Neural crest cell (in vitro differentiated cells): Measurements from ENCODE around the gene PRF1. TPM values are rescaled to one million over a fixed set of nuclear protein-coding genes. Genes with fewer than 3 reads are reported as not detected.

Experiments used
- DNase-seq: peaks from one replicate; pipeline ENCODE4 v3.0.0; 2021; ENCODE audit warnings: low read depth, mixed read lengths, low spot score
- H3K27ac Mint-ChIP-seq: one replicate; pipeline ENCODE4 v1.8.0; 2021; ENCODE audit warnings: mild to moderate bottlenecking, mixed read lengths; ENCODE audit not compliant: unreplicated experiment
- H3K27me3 Mint-ChIP-seq: 2 replicates; pipeline ENCODE4 v1.8.0; 2021; ENCODE audit warnings: low read depth, mild to moderate bottlenecking, mixed read lengths
- H3K36me3 Mint-ChIP-seq: 2 replicates; pipeline ENCODE4 v1.8.0; 2021; ENCODE audit warnings: low read depth, mild to moderate bottlenecking, mixed read lengths
- H3K4me1 Mint-ChIP-seq: 2 replicates; pipeline ENCODE4 v1.8.0; 2021; ENCODE audit warnings: mixed read lengths
- H3K4me3 Mint-ChIP-seq: one replicate; pipeline ENCODE4 v1.8.0; 2021; ENCODE audit warnings: mild to moderate bottlenecking, mixed read lengths
- H3K9me3 Mint-ChIP-seq: 2 replicates; pipeline ENCODE4 v1.8.0; 2021; ENCODE audit warnings: mixed read lengths
- long read RNA-seq: library from polyadenylated mRNA; unstranded; transcript quantifications from one replicate; pipeline ENCODE4 v2.0.0, GENCODE V29; 2020
- total RNA-seq: library from RNA; stranded (reverse); gene quantifications from 2 replicates; pipeline ENCODE4 v1.2.1, GENCODE V29; 2021
- TF ChIP-seq, protein P1 (sequence below): fragments of 200-600 bp; sonication (generic); conservative IDR thresholded peaks from 2 replicates; pipeline ENCODE4 v1.5.0; 2021; ENCODE audit warnings: antibody characterized with exemption, mild to moderate bottlenecking

Gene PRF1
- not detected in 2 replicates for total RNA-seq
- long read RNA-seq: 0 reads

DNA sequence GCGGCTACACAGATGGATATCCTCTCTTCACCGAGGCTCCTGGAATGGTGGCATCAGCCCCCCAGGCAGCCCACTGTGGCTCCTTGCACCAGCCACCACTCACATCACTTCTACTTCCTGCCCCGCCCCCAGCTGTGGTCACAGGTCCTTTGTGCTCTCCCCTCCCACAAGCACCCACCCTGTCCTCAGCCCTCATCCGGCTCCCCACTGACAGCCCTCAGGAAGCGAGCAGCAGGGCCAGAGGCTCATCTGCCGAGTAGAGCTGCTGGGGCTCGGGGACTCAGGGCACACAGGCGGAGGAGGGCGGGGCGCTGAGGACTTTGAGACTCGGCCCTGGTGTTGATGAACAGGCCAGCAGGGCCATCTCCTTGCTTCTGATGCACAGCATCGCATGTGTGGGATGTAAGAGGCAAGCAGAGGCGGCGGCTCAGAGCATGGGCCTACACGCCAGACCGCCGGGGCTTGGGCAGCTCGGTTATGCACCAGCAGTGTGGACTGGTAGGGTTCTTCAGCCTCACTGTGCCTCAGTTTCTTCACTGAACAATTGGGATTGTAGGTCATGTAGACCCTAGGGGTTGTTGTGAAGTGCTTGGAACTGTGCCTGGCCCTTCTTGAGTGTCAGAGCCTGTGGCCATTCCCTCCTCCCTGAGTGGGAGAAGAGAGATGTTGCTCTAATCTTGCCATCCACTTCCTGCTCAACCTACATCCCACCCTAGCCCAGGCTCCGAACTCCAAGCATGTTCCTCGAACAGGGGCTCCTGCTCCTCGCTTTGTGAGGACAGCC is at the start of gene PRF1:
Gene PRF1 (minus strand): TSS at position 77 of the 784 bp plus-strand sequence. CDS start 1,839 bp downstream, outside the sequence.
- Mint-ChIP-seq H3K27me3 (no peaks in the 10 kb centered on the region), H3K9me3 (no peaks in the 10 kb centered on the region), H3K4me1 (no peaks in the 10 kb centered on the region), H3K36me3 (no peaks in the 10 kb centered on the region), H3K27ac (peak within 1 kb of the TSS; percentile 12), H3K4me3 (no peak within 1 kb of the TSS)
- TF ChIP-seq, protein P1, sequence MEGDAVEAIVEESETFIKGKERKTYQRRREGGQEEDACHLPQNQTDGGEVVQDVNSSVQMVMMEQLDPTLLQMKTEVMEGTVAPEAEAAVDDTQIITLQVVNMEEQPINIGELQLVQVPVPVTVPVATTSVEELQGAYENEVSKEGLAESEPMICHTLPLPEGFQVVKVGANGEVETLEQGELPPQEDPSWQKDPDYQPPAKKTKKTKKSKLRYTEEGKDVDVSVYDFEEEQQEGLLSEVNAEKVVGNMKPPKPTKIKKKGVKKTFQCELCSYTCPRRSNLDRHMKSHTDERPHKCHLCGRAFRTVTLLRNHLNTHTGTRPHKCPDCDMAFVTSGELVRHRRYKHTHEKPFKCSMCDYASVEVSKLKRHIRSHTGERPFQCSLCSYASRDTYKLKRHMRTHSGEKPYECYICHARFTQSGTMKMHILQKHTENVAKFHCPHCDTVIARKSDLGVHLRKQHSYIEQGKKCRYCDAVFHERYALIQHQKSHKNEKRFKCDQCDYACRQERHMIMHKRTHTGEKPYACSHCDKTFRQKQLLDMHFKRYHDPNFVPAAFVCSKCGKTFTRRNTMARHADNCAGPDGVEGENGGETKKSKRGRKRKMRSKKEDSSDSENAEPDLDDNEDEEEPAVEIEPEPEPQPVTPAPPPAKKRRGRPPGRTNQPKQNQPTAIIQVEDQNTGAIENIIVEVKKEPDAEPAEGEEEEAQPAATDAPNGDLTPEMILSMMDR: no peak
- no peak for DNase-seq

DNA sequence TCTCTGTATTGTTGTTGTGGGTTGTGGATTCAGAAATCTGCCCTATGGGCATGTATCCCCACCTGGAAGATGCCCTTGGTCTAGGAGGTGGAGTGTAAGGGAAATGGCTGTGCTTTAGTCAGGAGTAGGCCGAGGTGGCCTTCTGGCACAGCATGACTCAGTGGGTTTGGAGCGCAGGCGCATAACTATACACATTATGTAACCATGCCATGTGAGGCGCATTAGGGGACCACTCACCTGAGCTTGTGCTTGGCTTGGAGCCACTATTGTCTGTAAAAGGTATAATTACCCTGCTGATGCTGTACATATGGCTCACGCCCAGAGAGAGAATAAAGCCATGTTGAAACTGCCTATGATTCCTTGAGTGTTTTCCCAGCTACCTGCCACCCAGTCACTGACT is 49.1 kb upstream of the PRF1 start:
- Mint-ChIP-seq H3K9me3 (peaks cover 21% of the 10 kb centered on the region), H3K4me3 (no peak overlapping the region), H3K36me3 (peaks cover 6% of the 10 kb centered on the region), H3K27me3 (no peaks in the 10 kb centered on the region), H3K27ac (no peak overlapping the region), H3K4me1 (no peaks in the 10 kb centered on the region)
- TF ChIP-seq, protein P1: no peak
- DNase-seq: no peak

DNA sequence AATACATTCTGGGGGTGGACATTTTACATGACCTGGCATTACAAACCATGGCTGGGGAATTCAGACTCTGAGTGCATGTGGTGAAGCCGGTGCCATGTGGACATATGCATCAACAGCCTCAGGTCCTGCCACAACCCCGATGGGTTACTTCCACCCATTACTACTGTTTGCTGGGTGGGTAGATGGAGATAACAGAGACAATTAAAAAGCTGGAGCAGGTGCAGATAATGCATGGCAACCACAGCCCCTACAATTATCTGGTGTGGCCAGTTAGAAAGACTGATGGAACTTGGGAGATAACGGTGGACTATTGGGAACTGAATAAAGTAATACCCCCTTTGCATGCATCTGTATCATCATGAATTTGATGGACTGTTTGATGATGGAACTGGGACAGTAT is 48.2 kb upstream of the PRF1 start:
- peaks cover 21% of the 10 kb centered on the region for H3K9me3 Mint-ChIP-seq
- H3K27ac Mint-ChIP-seq: no peak overlapping the region
- DNase-seq: no peak
- TF ChIP-seq, protein P1: no peak
- no peaks in the 10 kb centered on the region for H3K4me1 Mint-ChIP-seq
- no peak overlapping the region for H3K4me3 Mint-ChIP-seq
- no peaks in the 10 kb centered on the region for H3K27me3 Mint-ChIP-seq
- peaks cover 6% of the 10 kb centered on the region for H3K36me3 Mint-ChIP-seq

DNA sequence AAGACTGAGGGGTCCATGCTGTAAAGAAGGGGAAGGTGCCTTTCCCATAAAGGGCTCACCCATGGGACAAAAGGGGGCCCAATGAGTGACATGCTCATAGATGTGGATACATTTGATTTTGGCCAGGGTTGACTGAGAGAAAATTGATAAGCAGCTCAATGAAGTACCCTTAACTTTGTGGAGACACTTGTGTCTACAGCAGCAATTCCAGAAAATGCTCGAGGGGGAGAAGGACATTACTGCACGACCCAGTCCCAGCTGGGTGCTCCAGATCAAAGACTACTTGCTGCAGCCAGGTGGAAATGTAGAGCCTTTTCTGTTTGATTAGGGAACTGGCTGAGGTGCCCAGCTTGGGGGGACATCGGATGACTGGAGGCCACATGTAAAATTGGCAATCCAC is 47.6 kb upstream of the PRF1 start:
- TF ChIP-seq, protein P1: no peak
- Mint-ChIP-seq H3K27ac (no peak overlapping the region), H3K4me3 (no peak overlapping the region), H3K9me3 (peaks cover 21% of the 10 kb centered on the region), H3K27me3 (no peaks in the 10 kb centered on the region), H3K4me1 (peaks cover 6% of the 10 kb centered on the region), H3K36me3 (peaks cover 6% of the 10 kb centered on the region)
- DNase-seq: no peak

DNA sequence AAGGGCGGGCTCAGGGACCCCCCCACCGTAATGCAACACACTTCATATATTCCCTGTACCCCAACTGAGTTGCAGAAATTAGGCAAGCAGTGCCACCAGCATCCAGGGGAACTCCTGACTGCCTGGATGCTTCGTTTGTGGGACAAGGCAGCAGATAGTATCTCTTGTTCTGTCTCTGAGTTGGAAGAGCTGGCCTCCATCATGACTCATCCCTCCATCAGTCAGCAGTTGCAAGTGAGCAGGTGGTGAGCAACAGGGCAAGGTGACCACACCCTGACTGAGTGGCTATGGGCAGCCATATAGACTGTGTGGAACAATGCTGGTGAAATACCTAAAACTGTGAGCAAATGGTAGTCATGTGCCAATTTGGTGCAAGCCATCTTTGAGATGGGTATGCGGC is 47.0 kb upstream of the PRF1 start:
- no peak for DNase-seq
- H3K27ac Mint-ChIP-seq: no peak overlapping the region
- H3K4me3 Mint-ChIP-seq: no peak overlapping the region
- H3K27me3 Mint-ChIP-seq: no peaks in the 10 kb centered on the region
- peaks cover 21% of the 10 kb centered on the region for H3K9me3 Mint-ChIP-seq
- H3K36me3 Mint-ChIP-seq: peaks cover 8% of the 10 kb centered on the region
- TF ChIP-seq, protein P1: no peak
- H3K4me1 Mint-ChIP-seq: peaks cover 10% of the 10 kb centered on the region
